Loucy (cell line): ENCODE data around the gene SPHK2.

Source experiments
- H2AFZ ChIP-seq: fragments of 200-600 bp; sonication (generic); 2 replicates; pipeline ENCODE4 v1.6.0; 2016; ENCODE audit warnings: antibody characterized with exemption, mild to moderate bottlenecking, low read length, moderate library complexity
- H3F3A ChIP-seq: fragments of 200-600 bp; 2 replicates; pipeline ENCODE4 v1.6.0; 2016; ENCODE audit warnings: antibody characterized with exemption, low read depth, mild to moderate bottlenecking
- H3K27me3 ChIP-seq: fragments of 200-600 bp; sonication (generic); 2 replicates; pipeline ENCODE4 v1.6.1; 2014; ENCODE audit warnings: low read length, mild to moderate bottlenecking; ENCODE audit not compliant: insufficient read depth, poor library complexity, severe bottlenecking
- H3K36me3 ChIP-seq: fragments of 200-600 bp; sonication (generic); 2 replicates; pipeline ENCODE4 v1.6.1; 2016; ENCODE audit warnings: low read length; ENCODE audit not compliant: insufficient read depth
- H3K4me1 ChIP-seq: fragments of 200-600 bp; sonication (generic); 2 replicates; pipeline ENCODE4 v1.5.1; 2014; ENCODE audit warnings: low read length, mild to moderate bottlenecking; ENCODE audit not compliant: insufficient read depth, poor library complexity, severe bottlenecking
- H3K4me2 ChIP-seq: fragments of 200-600 bp; sonication (generic); 2 replicates; pipeline ENCODE4 v1.6.0; 2014; ENCODE audit warnings: antibody characterized with exemption, low read length, low read depth, mild to moderate bottlenecking; ENCODE audit not compliant: poor library complexity, severe bottlenecking
- H3K4me3 ChIP-seq: fragments of 200-600 bp; sonication (generic); 2 replicates; pipeline ENCODE4 v1.5.1; 2014; ENCODE audit warnings: low read length, mild to moderate bottlenecking, mixed read lengths; ENCODE audit not compliant: poor library complexity, severe bottlenecking
- H3K79me2 ChIP-seq: fragments of 200-600 bp; sonication (generic); 2 replicates; pipeline ENCODE4 v1.6.1; 2014; ENCODE audit warnings: low read length; ENCODE audit not compliant: insufficient read depth
- H3K9ac ChIP-seq: fragments of 200-600 bp; sonication (generic); 2 replicates; pipeline ENCODE4 v1.6.0; 2014; ENCODE audit warnings: mild to moderate bottlenecking, low read depth, low read length, moderate library complexity; ENCODE audit not compliant: poor library complexity, severe bottlenecking
- H3K9me2 ChIP-seq: fragments of 200-600 bp; sonication (generic); replicated peaks from 2 replicates; pipeline ENCODE4 v1.6.1; 2016; ENCODE audit warnings: low read depth, low read length, mixed read lengths
- H3K9me3 ChIP-seq: fragments of 200-600 bp; sonication (generic); 2 replicates; pipeline ENCODE4 v1.6.1; 2014; ENCODE audit warnings: mild to moderate bottlenecking, antibody characterized with exemption, low read length, low read depth; ENCODE audit not compliant: insufficient read depth
- H4K20me1 ChIP-seq: fragments of 200-600 bp; sonication (generic); 2 replicates; pipeline ENCODE4 v1.6.0; 2014; ENCODE audit warnings: antibody characterized with exemption, low read length, mild to moderate bottlenecking; ENCODE audit not compliant: insufficient read depth, poor library complexity, severe bottlenecking
- CTCF ChIP-seq: fragments of 200-600 bp; sonication (generic); conservative IDR thresholded peaks from 2 replicates; pipeline ENCODE4 v1.5.1; 2014; ENCODE audit warnings: mild to moderate bottlenecking, antibody characterized with exemption, low read length
- EZH2phosphoT487 ChIP-seq: fragments of 200-600 bp; IDR thresholded peaks from 2 replicates; pipeline ENCODE4 v1.6.1; 2018; ENCODE audit warnings: antibody characterized with exemption, mild to moderate bottlenecking, moderate library complexity, borderline replicate concordance

The SPHK2 gene

DNA sequence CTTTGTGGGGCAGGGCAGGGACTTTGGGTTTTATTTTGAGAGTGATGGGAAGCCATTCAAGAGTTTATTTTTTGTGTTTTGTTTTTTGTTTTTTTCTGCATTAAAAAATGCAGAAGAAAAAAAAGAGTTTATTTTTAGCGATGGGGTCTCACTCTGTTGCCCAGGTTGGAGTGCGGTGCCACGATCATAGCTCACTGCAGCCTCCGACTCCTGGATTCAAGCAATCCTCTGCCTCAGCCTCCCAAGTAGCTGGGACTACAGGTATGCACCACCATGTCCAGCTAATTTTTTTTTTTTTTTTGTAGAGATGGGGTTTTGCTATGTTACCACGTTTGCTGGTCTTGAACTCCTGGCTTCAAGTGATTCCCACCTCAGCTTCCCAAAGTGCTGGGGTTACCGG, 39.2 kb downstream of the SPHK2 start:
- no peaks in the 10 kb centered on the region for H3K9me3 ChIP-seq
- H3K9me2 ChIP-seq = no peaks in the 10 kb centered on the region
- no peak overlapping the region for H2AFZ ChIP-seq
- peaks cover 8% of the 10 kb centered on the region for H3K4me1 ChIP-seq
- H3K9ac ChIP-seq = no peak overlapping the region
- no peak overlapping the region for H3K4me2 ChIP-seq
- no peaks in the 10 kb centered on the region for H3F3A ChIP-seq
- no peak for TF ChIP-seq CTCF
- TF ChIP-seq EZH2phosphoT487 = no peak
- no peaks in the 10 kb centered on the region for H3K79me2 ChIP-seq
- no peaks in the 10 kb centered on the region for H3K27me3 ChIP-seq
- no peaks in the 10 kb centered on the region for H3K36me3 ChIP-seq
- H3K4me3 ChIP-seq = no peak overlapping the region
- H4K20me1 ChIP-seq = no peaks in the 10 kb centered on the region

DNA sequence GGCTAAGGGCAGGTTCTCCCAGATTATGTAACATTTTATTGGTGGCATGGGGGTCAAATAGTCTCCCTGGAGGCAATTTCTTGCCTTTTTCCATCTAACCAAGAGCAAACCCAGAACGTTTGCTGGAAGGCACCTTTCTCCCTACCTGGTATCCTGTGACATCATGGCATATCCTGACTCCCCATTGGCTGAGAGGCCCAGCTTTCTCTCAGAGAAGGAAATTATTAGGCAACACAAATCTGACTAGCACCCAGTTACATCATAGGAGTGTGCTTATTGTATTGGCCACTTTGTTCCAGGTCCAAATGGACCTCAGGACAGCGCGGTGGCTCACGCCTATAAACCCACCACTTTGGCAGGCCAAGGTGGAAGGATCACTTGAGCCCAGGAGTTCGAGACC, 40.5 kb downstream of the SPHK2 start:
- Histone ChIP-seq H3K4me2 (no peak overlapping the region), H3K9me2 (no peaks in the 10 kb centered on the region), H3K4me3 (no peak overlapping the region), H3K9ac (no peak overlapping the region), H3K36me3 (no peaks in the 10 kb centered on the region), H3K4me1 (peaks cover 8% of the 10 kb centered on the region), H3K27me3 (no peaks in the 10 kb centered on the region), H3K79me2 (no peaks in the 10 kb centered on the region), H3F3A (no peaks in the 10 kb centered on the region), H2AFZ (no peak overlapping the region), H4K20me1 (no peaks in the 10 kb centered on the region), H3K9me3 (no peaks in the 10 kb centered on the region)
- TF ChIP-seq CTCF = no peak
- TF ChIP-seq EZH2phosphoT487 = no peak

- Histone ChIP-seq H3K9ac (peak overlapping the region; percentile 16), H3K4me3 (peak overlapping the region; percentile 63), H3K27me3 (no peaks in the 10 kb centered on the region), H3K9me3 (no peaks in the 10 kb centered on the region), H3K36me3 (no peaks in the 10 kb centered on the region), H4K20me1 (no peaks in the 10 kb centered on the region), H3K4me2 (peak overlapping the region; percentile 58), H3K4me1 (peaks cover 8% of the 10 kb centered on the region), H3K9me2 (no peaks in the 10 kb centered on the region), H3K79me2 (no peaks in the 10 kb centered on the region), H2AFZ (peak overlapping the region; percentile 99), H3F3A (no peaks in the 10 kb centered on the region)
- TF ChIP-seq EZH2phosphoT487 = no peak
- no peak for TF ChIP-seq CTCF
These were observed 41.8 kb downstream of the SPHK2 start for GRCh38 chr19:48660852-48661710.
